AG08395 (cell line): ENCODE results near the gene MPZL3.
A peak's percentile ranks its signal among the peaks of the same experiment; 100 is the strongest.
"Not testable (repeated sequence)": the region's sequence is repeated elsewhere in the genome, so short reads cannot be mapped to it uniquely, and the experiment has no call there.

Experiments used
- DNase-seq: peaks from one replicate; pipeline ENCODE4 v3.0.0; 2012; ENCODE audit warnings: mixed read lengths, low spot score

Gene MPZL3

DNA sequence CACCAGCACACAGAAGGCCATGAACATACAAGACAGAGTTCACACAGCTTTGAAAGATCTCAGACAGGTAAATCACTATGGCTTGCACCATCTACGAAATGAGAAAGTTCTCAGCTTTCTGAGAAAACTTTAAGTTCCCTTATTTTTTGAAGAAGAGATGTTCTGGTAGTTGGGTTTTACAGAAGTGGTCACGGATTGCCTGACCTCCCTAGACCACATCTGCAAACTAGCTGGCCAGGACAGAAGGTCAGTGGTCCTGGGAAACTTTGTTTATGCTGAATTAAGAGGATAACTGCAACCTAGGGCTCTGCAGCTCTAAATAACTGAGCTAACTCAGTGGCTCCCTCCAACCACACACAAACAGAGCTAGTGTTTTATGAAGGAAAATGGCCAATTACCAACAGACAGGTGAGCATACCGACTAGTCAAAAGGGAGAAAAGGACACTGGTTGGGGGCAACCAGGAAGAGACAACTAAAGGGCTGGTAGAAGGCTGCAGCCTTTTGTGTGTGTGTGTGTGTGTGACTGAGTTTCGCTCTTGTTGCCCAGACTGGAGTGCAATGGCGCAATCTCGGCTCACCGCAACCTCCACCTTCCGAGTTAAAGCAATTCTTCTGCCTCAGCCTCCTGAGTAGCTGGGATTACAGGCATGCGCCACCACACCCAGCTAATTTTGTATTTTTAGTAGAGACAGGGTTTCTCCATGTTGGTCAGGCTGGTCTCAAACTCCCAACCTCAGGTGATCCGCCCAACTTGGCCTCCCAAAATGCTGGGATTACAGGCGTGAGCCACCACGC is 67.2 kb downstream of the MPZL3 start:
- no peak for DNase-seq

DNA sequence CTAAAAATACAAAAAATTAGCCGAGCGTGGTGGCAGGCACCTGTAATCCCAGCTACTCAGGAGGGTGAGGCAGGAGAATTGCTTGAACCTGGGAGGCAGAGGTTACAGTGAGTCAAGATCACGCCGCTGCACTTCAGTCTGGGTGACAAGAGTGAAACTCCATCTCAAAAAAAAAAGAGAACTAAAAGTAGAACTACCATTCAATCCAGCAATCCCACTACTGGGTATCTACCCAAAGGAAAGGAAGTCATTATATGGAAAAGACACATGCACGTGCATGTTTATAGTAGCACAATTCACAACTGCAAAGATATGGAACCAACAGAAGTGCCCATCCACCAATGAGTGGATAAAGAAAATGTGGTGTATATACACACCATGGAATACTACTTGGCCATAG is 68.5 kb downstream of the MPZL3 start:
- DNase-seq, result not testable (repeated sequence)

DNA sequence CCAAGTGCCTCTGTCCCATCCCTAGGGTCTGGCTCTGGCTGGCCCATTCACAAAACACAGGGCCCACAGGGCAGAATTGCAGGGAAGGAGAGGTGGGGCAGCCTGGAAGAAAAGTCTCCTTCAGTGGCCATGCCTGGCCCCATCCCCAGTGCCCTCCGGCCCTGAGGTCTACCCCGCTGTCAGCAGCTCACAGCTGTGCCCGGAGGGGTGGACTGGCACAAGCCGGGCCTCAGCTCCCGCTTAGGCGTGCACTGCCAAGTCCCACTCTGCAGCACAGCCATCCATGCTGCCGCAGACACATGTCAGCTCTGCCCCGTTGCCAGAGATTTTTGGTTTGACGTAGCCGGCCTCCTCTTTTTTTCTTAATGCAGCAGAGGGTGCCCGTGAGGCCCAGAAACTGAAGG is 71.9 kb downstream of the MPZL3 start:
- peak; percentile 48 for DNase-seq

GRCh38 chr11:118176778-118177134 is 75.4 kb downstream of the MPZL3 start:
- no peak for DNase-seq
